Keratinocyte (primary cell): Measurements from ENCODE around the gene UCHL5. TPM values are rescaled to one million over a fixed set of nuclear protein-coding genes. Genes with fewer than 3 reads are reported as not detected.

Source experiments
- DNase-seq: peaks from one replicate; pipeline ENCODE4 v3.0.0-alpha.2; 2011; ENCODE audit warnings: low read depth, missing footprints, low spot score
- FAIRE-seq: peaks from 2 replicates; lab custom pipeline; 2011; peaks lifted over from hg19 to GRCh38; lab: Jason Lieb, UNC
- H2AFZ ChIP-seq: 2 replicates; pipeline ENCODE4 v1.6.0; 2012; ENCODE audit warnings: low read length, control low read depth, inconsistent platforms; ENCODE audit not compliant: control insufficient read depth
- H3K27ac ChIP-seq: 2 replicates; pipeline ENCODE4 v1.5.1; 2011; ENCODE audit warnings: low read length; ENCODE audit not compliant: control insufficient read depth, insufficient read depth
- H3K27me3 ChIP-seq: 3 replicates; pipeline ENCODE4 v1.6.0; 2011; ENCODE audit warnings: low read length; ENCODE audit not compliant: control insufficient read depth, insufficient read depth; ENCODE audit errors: extremely low read depth
- H3K36me3 ChIP-seq, 2 experiments: 2 replicates in 1 of 2; 3 replicates in 1 of 2; pipeline ENCODE4 v1.5.1; 2011; ENCODE audit warnings: low read length in 2 of 2, mild to moderate bottlenecking in 1 of 2; ENCODE audit not compliant: control insufficient read depth in 2 of 2, insufficient read depth in 2 of 2; ENCODE audit errors: extremely low read depth in 1 of 2
- H3K4me1 ChIP-seq: 3 replicates; pipeline ENCODE4 v1.5.1; 2011; ENCODE audit warnings: low read length; ENCODE audit not compliant: control insufficient read depth, insufficient read depth; ENCODE audit errors: extremely low read depth
- H3K4me2 ChIP-seq: 3 replicates; pipeline ENCODE4 v1.6.0; 2011; ENCODE audit warnings: low read depth, low read length; ENCODE audit not compliant: control insufficient read depth, insufficient read depth; ENCODE audit errors: extremely low read depth
- H3K4me3 ChIP-seq, 3 experiments: fragments of 200-600 bp in 1 of 3; sonication (generic) in 1 of 3; 2 replicates in 2 of 3; 3 replicates in 1 of 3; pipeline ENCODE4 v1.5.1; 2011 to 2016; ENCODE audit warnings: low read length in 3 of 3, mild to moderate bottlenecking in 3 of 3, control low read depth in 2 of 3, inconsistent platforms in 1 of 3, low read depth in 1 of 3, mixed read lengths in 1 of 3, mixed run types in 1 of 3, moderate library complexity in 1 of 3; ENCODE audit not compliant: control insufficient read depth in 2 of 3, insufficient read depth in 2 of 3; ENCODE audit errors: extremely low read depth in 1 of 3
- H3K79me2 ChIP-seq: 2 replicates; pipeline ENCODE4 v1.6.0; 2012; ENCODE audit warnings: low read length; ENCODE audit not compliant: control insufficient read depth, insufficient read depth
- H3K9ac ChIP-seq: 3 replicates; pipeline ENCODE4 v1.6.0; 2011; ENCODE audit warnings: low read length; ENCODE audit not compliant: control insufficient read depth, insufficient read depth; ENCODE audit errors: extremely low read depth
- H3K9me1 ChIP-seq: 3 replicates; pipeline ENCODE4 v1.6.0; 2011; ENCODE audit warnings: low read length; ENCODE audit not compliant: control insufficient read depth, insufficient read depth; ENCODE audit errors: extremely low read depth
- H3K9me3 ChIP-seq: 2 replicates; pipeline ENCODE4 v1.5.1; 2012; ENCODE audit warnings: low read depth, low read length; ENCODE audit not compliant: control insufficient read depth
- H4K20me1 ChIP-seq: 3 replicates; pipeline ENCODE4 v1.6.0; 2011; ENCODE audit warnings: low read length; ENCODE audit not compliant: control insufficient read depth, insufficient read depth; ENCODE audit errors: extremely low read depth
- CTCF ChIP-seq, 3 experiments: IDR thresholded peaks in 1 of 3; conservative IDR thresholded peaks in 1 of 3; optimal IDR thresholded peaks in 1 of 3; 2 replicates in 2 of 3; 3 replicates in 1 of 3; pipeline versions ENCODE3 to v1.5.1; 2011; ENCODE audit warnings: low read length in 3 of 3, mild to moderate bottlenecking in 3 of 3, moderate library complexity in 2 of 3, control low read depth in 1 of 3, inconsistent platforms in 1 of 3; ENCODE audit not compliant: insufficient read depth in 2 of 3; ENCODE audit errors: extremely low read depth in 1 of 3
- EZH2 ChIP-seq: IDR thresholded peaks from one replicate; pipeline ENCODE4 v1.6.1; 2012; ENCODE audit warnings: inconsistent platforms, mild to moderate bottlenecking, low read length, moderate library complexity
- dilution Hi-C: fragments of 300-500 bp; cut with MboI; formaldehyde crosslinking; loops from one replicate; pipeline ENCODE4 v1.7.0; 2020; ENCODE audit warnings: low sequenced_read_pairs; ENCODE audit not compliant: extremely low pct_ligation_motif_present
- polyA minus RNA-seq, 3 experiments: library from RNA; depleted of rRNA, polyadenylated mRNA; stranded (reverse); fragments of >200 nt; gene quantifications; 1 replicate in 1 of 3; 2 replicates in 1 of 3; 3 replicates in 1 of 3; pipeline ENCODE4 v1.2.3, GENCODE V29; 2011
- polyA plus RNA-seq, 5 experiments: library from polyadenylated mRNA; depleted of rRNA in 3 of 5; stranded (reverse) in 3 of 5; stranded (forward) in 1 of 5; unstranded in 1 of 5; fragments of >200 nt; gene quantifications; 1 replicate in 1 of 5; 2 replicates in 3 of 5; 3 replicates in 1 of 5; pipeline versions ENCODE4 v1.2.1 to v1.2.3, GENCODE V29; 2011 to 2012; ENCODE audit warnings: missing spikeins in 2 of 5, low read depth in 1 of 5, low replicate concordance in 1 of 5

Gene UCHL5, protein sequence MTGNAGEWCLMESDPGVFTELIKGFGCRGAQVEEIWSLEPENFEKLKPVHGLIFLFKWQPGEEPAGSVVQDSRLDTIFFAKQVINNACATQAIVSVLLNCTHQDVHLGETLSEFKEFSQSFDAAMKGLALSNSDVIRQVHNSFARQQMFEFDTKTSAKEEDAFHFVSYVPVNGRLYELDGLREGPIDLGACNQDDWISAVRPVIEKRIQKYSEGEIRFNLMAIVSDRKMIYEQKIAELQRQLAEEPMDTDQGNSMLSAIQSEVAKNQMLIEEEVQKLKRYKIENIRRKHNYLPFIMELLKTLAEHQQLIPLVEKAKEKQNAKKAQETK
- 26.5 to 53.7 TPM (median 34.0 TPM) in 3 replicates for polyA plus RNA-seq
- polyA plus RNA-seq (2011; ENCODE audit: low read depth): 127 TPM
- polyA plus RNA-seq (2011; cell fraction: cytosol; rRNA removed): 29.5 and 41.1 TPM in 2 replicates
- 17.4 and 34.8 TPM in 2 replicates for polyA plus RNA-seq (2011; cell fraction: nucleus; rRNA removed)
- polyA plus RNA-seq (2012; ENCODE audit: low replicate concordance): 25.8 and 42.4 TPM in 2 replicates
- polyA minus RNA-seq: 2.1 to 34.2 TPM (median 19.2 TPM) in 3 replicates
- 23.0 TPM for polyA minus RNA-seq (2011; cell fraction: cytosol; rRNA and poly(A)+ RNA removed)
- polyA minus RNA-seq (2011; cell fraction: nucleus; rRNA and poly(A)+ RNA removed): 26.3 and 51.0 TPM in 2 replicates

DNA sequence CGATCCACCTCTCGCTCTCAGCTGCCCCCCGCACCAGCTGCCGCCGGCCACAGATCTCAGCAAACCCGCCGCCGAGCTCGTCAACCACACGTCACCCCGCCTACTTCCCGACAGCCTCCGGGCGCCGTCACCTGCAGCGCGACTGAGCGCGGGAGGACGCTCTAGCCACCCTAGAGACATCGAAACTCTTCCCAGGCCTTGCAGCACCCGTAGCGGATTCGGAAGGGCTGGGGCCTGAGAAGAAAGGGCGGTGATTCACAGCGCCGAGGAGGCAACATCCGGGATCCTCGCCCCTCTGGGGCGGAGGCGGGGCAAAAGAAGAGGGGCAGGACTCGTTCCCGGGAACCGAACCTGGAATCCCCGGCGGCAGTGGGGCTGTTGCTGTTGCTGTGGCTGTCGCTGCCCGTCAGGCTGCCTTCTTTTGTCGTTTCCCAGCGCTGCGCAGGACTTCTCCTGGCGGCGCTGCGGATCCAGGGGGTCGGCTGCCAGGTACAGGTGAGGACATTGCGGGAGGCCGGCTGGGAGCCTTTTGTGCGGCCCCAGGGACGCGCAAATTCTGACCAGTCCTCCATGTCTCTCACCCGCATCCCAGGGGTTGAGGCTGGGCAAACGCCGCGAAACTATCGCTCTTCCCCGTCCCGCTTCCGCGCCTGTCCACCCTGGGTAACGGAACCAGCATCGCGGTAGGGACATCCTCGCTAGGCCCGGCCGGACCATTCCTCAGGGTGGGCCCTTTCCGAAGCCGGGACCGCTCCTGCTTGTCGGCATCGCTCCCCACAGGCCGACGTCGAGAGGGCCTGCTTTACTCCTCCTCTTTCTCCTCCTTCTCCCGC is at the start of gene UCHL5, which contains the start of gene RO60:
TSS of gene UCHL5 (minus strand) at position 79 of the 833 bp plus-strand sequence. CDS start 100 bp downstream, outside the sequence.
TSS of gene RO60 (plus strand) at position 331 of the 833 bp plus-strand sequence. CDS start 9,443 bp downstream, outside the sequence.
- dilution Hi-C loops: no loop called here
- peak; percentile 61 for FAIRE-seq

GRCh38 chr1:193108471-193108870 is 49.3 kb upstream of the UCHL5 start:
- no peaks in the 10 kb centered on the region for H3K27me3 ChIP-seq
- H3K27ac ChIP-seq: no peak overlapping the region
- H3K79me2 ChIP-seq: peaks cover 7% of the 10 kb centered on the region
- DNase-seq (no peak), FAIRE-seq (no peak)
- no peak overlapping the region for H2AFZ ChIP-seq
- H3K4me3 ChIP-seq: no peak overlapping the region
- peaks cover 14% of the 10 kb centered on the region for H3K4me1 ChIP-seq
- H3K9me1 ChIP-seq: no peaks in the 10 kb centered on the region
- H4K20me1 ChIP-seq: no peaks in the 10 kb centered on the region
- no peaks in the 10 kb centered on the region for H3K9me3 ChIP-seq
- no peak for TF ChIP-seq EZH2
- no peak for TF ChIP-seq CTCF (optimal IDR thresholded peaks at IDR 0.05 in 1 of 3, IDR thresholded peaks at IDR 0.05 in 1 of 3, conservative IDR thresholded peaks at IDR 0.05 in 1 of 3; ENCODE audit: extremely low read depth in 1 of 3, insufficient read depth in 2 of 3, low read length in 3 of 3)
- dilution Hi-C loops: no loop called here
- H3K9ac ChIP-seq: no peak overlapping the region
- no peak overlapping the region for H3K4me2 ChIP-seq
- H3K36me3 ChIP-seq: no peaks in the 10 kb centered on the region

More for the DNA sequence above, at the start of gene UCHL5, which contains the start of gene RO60:
- H4K20me1 ChIP-seq: no peaks in the 10 kb centered on the region
- H3K4me2 ChIP-seq: peak within 1 kb of the TSS; percentile 99
- H3K9me1 ChIP-seq: no peaks in the 10 kb centered on the region
- peak; percentile 69 for DNase-seq
- peak within 1 kb of the TSS; percentile 94 for H3K27ac ChIP-seq
- TF ChIP-seq CTCF (optimal IDR thresholded peaks at IDR 0.05 in 1 of 3, IDR thresholded peaks at IDR 0.05 in 1 of 3, conservative IDR thresholded peaks at IDR 0.05 in 1 of 3; ENCODE audit: extremely low read depth in 1 of 3, insufficient read depth in 2 of 3, low read length in 3 of 3): peak in 1 of 3 experiments; percentile 15
- no peak for TF ChIP-seq EZH2
- H3K27me3 ChIP-seq: no peaks in the 10 kb centered on the region
- H2AFZ ChIP-seq: peak within 1 kb of the TSS; percentile 99
- peaks cover 0 to 3% of the 10 kb centered on the region in 2 experiments for H3K36me3 ChIP-seq
- peaks cover 86% of the 10 kb centered on the region for H3K79me2 ChIP-seq
- H3K4me3 ChIP-seq: peak within 1 kb of the TSS; percentile 74 to 98 (median 82)
- H3K4me1 ChIP-seq: peaks cover 18% of the 10 kb centered on the region
- no peaks in the 10 kb centered on the region for H3K9me3 ChIP-seq
- peak within 1 kb of the TSS; percentile 98 for H3K9ac ChIP-seq
